HL-60/S4 treated with phorbol 12-myristate 13-acetate at 8.2 ng/mL for 4 days and 3 days (cell line): ENCODE data around the gene BCL2.

Source experiments
- in situ Hi-C: fragments of 300-500 bp; cut with MboI; formaldehyde crosslinking; loops from 2 replicates; pipeline ENCODE4 v1.15.0; 2022; ENCODE audit warnings: low sequenced_read_pairs

The BCL2 gene

DNA sequence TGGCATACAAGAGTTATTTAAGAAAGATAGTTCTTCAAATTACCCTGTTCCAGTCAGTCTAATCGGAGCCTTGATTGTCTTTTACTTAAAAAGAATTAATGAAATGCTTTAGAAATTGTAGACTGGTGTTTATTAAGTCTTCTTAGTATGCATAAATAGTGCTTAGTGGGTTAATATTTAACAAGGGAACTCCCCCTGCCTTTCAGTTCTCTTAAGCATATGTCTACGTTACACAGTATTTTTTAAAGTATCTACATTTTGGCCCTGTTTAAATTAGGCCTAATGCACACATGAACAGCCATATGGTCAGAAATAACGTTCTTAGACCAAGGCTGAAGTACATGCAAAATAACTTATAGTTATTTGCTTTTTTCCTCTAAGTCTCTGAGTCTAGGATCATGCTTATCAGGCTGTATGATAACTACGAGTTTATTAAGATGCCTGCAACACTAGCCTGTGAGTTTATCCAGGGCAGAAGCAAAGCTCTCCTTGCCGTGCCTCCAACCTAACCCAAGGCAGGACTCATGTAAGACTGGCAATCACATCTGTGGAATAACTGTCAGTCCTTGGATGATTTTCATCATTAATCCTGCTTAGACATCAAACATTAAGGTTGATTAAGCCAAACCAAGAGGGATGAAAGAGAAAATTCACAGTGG is 6.7 kb downstream of the BCL2 start:
- in situ Hi-C loops: loop anchor here (10.0 kb wide), 1 partner anchor 178 kb away; no protein-coding TSS in a partner anchor

GRCh38 chr18:63312019-63312409 is 7.6 kb downstream of the BCL2 start:
- in situ Hi-C loops: loop anchor here (10.0 kb wide), 1 partner anchor 177 kb away; no protein-coding TSS in a partner anchor

- in situ Hi-C loops: loop anchor here (10.0 kb wide), 1 partner anchor 177 kb away; no protein-coding TSS in a partner anchor
Measured at GRCh38 chr18:63311118-63312018, 8.2 kb downstream of the BCL2 start.

GRCh38 chr18:63309422-63309821 is 10.1 kb downstream of the BCL2 start:
- in situ Hi-C loops: no loop called here

DNA sequence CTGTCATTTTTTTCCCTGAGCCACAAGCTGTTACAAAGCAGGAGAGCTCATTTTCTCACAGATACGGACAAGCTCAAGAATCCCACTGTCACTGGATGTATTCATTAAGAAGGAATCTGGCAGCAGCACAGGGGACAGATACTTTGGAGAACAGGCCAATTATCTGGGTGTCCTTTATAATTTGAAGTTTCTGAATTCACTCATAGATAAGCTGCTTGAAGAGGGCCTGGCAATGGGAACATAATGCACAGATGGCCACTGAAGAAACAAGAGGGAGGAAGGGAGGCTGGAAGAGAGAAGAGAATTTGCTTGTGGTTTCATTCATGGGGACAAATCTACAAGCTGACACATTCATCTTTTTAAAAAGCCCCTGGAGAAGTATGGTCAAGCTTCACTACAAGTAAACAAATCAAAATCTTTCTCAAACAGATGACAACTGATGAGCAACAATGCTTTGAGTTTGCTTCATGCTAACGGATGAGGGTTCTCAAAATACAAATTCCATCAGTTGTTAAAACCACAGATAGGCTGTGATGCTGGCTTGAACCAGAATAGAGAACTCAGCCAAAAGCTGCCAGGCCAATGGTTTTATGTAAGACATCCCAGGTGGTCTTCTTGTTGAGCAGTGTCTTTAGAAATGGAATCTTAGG is 11.9 kb downstream of the BCL2 start:
- in situ Hi-C loops: no loop called here

GRCh38 chr18:63306819-63307550 is 12.6 kb downstream of the BCL2 start:
- in situ Hi-C loops: no loop called here

GRCh38 chr18:63306249-63306648 is 13.3 kb downstream of the BCL2 start:
- in situ Hi-C loops: no loop called here

- in situ Hi-C loops: no loop called here
Measured at GRCh38 chr18:63303547-63303946, 16.0 kb downstream of the BCL2 start.

GRCh38 chr18:63302636-63303405 is 16.7 kb downstream of the BCL2 start:
- in situ Hi-C loops: no loop called here

- in situ Hi-C loops: no loop called here
Measured at GRCh38 chr18:63302220-63302619, 17.3 kb downstream of the BCL2 start.

DNA sequence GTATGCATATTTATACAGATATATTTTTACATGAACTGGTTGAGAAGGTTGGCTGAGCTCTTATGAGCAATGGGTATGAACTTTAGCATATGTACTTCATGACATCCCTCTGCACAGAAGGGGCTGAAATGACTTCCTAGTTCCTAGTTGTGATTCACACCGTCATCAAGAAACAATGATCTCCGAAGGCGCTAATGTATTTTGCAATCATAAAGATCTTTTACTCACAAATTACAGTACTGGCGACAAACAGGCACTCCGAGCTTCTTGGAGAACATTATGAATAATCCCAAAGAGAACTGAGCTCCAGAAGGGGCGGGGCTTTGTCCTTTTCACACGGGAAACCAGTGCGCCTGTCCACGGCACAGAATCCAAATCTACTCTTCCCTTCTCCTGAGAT is 18.1 kb downstream of the BCL2 start:
- in situ Hi-C loops: no loop called here

DNA sequence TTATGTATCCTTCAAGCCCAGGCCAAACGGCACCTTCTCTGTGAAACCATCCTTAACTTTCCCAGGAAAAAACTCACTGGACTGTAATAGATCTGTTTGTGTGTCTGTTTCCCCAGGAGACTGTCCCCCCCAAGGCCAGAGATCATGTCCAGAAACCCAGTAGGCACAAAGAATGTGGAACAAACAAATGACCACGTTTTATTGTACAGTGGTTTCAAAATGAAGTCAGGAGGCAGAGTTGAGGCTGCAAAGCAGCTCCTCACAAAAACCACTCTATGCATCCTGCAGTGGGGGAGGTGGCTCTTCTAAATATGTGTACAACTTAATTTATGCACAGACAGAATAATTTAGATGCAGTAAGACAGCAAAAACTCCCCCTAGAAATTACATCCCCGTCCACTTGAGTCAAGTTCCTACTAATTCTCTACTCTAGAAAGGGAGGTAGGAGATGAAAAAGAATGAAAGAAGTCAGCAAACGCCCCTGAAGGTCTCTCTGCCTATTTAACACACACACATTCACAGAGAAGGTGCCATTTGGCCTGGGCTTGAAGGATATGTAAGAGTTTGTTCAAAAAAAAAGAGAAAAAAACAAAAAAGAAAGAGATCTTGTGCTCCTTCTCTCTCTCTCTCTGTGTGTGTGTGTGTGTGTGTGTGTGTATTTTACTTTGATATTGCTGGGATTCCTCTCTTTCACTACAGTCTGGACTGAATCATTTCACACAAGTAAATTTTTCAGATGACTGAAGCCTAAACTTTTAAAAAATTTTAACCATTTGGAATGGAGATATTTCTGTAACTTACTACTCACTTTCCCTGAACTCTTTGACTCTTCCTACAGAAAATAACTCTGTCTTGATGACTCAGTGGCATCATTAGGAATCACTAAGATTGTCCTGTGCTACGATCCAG is 19.5 kb downstream of the BCL2 start:
- in situ Hi-C loops: no loop called here

DNA sequence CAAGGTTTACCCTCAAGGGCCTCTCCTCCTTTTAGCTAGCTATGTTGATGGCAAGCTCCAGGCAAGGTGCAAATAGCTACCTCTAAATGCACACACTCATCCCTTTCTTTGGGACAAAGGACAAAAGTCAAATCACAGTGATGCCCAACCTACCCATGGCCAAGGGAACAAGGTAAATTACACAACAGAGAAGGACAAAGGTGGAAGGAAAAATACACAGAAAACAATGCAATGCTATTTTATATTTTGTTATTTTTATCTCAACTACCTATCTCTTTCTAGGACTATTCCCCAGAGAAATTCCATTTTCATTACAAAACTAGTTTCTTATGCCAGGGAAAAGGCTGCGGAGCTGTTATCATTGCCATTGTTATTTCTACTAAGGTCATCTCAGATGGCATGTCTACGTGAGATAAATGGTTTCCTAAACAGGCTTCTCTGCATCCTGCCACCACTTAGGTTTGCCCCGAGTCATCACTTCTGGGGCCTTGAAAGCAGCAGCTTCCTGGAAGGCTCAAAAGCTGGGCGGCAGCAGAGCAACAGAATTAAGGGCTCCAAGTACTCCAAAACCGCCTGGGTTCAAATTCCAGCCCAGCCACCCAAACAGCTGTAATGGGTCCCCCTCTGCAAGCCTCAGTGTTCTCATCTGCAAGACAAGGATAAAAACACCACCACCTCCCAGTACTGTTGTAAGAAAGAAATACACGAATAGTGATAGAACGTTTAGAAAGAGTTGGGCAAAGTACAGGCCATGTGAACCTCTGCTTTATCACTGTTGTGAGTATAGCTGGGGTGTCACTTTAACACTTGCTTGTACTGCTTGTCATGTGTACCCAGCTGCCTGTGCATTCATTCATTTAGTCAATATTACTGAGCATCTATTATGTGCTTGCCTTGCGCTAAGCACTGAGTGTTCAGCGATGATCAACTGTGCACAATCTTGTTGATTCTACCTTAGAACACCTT is 20.9 kb downstream of the BCL2 start:
- in situ Hi-C loops: no loop called here

DNA sequence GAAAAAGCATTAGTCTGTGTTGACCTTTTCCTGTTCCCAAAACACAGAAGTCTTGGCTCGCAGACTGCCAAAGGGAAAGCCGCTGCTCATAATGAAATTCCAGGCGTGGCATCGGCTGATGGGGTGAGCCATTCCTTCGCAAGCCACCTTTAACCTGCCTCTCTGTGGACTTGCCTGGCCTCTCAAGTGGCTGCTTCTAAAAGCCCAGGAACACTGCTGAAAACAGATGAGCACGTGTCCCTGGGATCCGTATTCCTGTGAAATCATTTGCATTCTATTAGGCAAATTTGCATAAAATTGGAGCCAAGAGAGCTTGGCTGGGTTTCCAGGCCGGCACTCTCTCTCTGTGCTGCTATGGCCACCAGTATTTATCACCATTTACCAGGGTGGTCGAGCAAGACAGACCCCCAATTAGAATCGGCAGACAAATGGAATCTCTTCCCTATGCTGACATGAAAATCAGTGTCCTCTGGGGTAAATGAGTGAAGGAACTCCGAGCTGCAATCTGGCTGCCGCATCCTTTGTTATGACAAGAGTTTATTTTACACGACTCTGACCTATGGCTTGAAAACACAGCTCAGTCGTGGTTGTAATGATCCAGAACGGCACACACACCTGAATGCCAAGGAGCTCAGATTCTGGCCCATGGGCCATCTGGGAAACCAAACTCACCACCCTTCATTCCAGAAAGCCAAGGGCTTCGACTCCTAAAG is 21.7 kb downstream of the BCL2 start:
- in situ Hi-C loops: no loop called here

DNA sequence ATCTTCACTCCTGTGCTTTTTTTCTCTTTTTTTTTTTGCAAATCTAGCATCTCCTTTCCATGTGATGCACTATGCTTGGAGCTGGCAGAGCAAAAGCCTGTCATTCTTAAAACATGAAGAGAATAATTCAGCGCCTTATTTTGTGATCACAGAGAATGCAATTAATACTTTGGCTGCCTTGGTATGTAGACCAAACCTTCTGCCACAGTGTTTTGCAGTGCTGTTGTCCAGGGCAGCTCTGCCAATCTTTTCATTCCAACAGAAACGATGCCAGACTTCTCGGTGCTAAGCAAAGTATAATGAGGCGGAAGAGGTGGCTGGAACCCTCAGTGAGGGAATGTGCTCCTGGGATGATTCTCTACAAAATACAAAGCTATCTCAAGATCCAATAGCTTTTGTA is 25.6 kb downstream of the BCL2 start:
- in situ Hi-C loops: no loop called here

- in situ Hi-C loops: no loop called here
Measured at GRCh38 chr18:63292831-63293683, 26.5 kb downstream of the BCL2 start.
